B cell (primary cell): Measurements from ENCODE around the gene CREB5.

ENCODE experiments used
- EZH2 ChIP-seq: IDR thresholded peaks from 2 replicates; pipeline ENCODE4 v1.6.1; 2012; ENCODE audit warnings: borderline replicate concordance, low read depth, mild to moderate bottlenecking, moderate library complexity, low read length; ENCODE audit not compliant: insufficient read depth, poor library complexity, severe bottlenecking
- TF ChIP-seq, protein P1 (sequence below): fragments of 200-600 bp; IDR thresholded peaks from one replicate; pipeline ENCODE4 v1.8.0; 2022; ENCODE audit warnings: antibody characterized with exemption, mild to moderate bottlenecking

DNA sequence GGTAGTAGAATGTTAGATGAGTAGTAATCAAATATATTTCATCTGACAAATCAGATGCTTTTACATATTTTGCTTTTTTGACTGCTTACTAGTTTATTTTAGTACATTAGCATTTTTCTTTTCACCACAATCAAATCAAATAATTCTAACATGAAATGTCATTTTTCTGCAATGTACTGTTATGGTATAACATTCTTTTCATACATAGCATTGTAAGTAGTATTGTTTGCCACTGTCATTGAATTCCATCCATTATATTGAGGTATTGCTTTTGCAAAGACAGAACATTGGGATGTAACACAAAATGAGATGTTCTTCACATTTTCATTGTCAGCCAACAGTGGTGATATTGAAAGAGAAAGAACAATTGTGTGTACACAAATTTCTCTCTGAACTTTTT is 438.4 kb downstream of the CREB5 start:
- TF ChIP-seq, protein P1, sequence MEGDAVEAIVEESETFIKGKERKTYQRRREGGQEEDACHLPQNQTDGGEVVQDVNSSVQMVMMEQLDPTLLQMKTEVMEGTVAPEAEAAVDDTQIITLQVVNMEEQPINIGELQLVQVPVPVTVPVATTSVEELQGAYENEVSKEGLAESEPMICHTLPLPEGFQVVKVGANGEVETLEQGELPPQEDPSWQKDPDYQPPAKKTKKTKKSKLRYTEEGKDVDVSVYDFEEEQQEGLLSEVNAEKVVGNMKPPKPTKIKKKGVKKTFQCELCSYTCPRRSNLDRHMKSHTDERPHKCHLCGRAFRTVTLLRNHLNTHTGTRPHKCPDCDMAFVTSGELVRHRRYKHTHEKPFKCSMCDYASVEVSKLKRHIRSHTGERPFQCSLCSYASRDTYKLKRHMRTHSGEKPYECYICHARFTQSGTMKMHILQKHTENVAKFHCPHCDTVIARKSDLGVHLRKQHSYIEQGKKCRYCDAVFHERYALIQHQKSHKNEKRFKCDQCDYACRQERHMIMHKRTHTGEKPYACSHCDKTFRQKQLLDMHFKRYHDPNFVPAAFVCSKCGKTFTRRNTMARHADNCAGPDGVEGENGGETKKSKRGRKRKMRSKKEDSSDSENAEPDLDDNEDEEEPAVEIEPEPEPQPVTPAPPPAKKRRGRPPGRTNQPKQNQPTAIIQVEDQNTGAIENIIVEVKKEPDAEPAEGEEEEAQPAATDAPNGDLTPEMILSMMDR = no peak
- no peak for TF ChIP-seq EZH2
